Neural progenitor cell (in vitro differentiated cells): ENCODE results near the gene COL20A1. TPM values are rescaled to one million over a fixed set of nuclear protein-coding genes. Genes with fewer than 3 reads are reported as not detected.
A peak's percentile ranks its signal among the peaks of the same experiment; 100 is the strongest.

Source experiments
- DNase-seq: peaks from one replicate; pipeline ENCODE4 v3.0.0-alpha.2; 2016; ENCODE audit warnings: low spot score
- H2AFZ ChIP-seq: fragments of 200-600 bp; sonication (generic); replicated peaks from 2 replicates; pipeline ENCODE4 v1.6.1; 2016; ENCODE audit warnings: antibody characterized with exemption
- H3F3A ChIP-seq: fragments of 200-600 bp; sonication (generic); 2 replicates; pipeline ENCODE4 v1.6.1; 2016; ENCODE audit warnings: antibody characterized with exemption, low read depth
- H3K27ac ChIP-seq: fragments of 200-600 bp; sonication (generic); 2 replicates; pipeline ENCODE4 v1.5.1; 2016; ENCODE audit warnings: mild to moderate bottlenecking
- H3K27me3 ChIP-seq: fragments of 200-600 bp; sonication (generic); 2 replicates; pipeline ENCODE4 v1.6.1; 2016; ENCODE audit warnings: mild to moderate bottlenecking, moderate library complexity
- H3K36me3 ChIP-seq: fragments of 200-600 bp; sonication (generic); 2 replicates; pipeline ENCODE4 v1.5.1; 2016
- H3K4me1 ChIP-seq: fragments of 200-600 bp; sonication (generic); 2 replicates; pipeline ENCODE4 v1.6.1; 2016; ENCODE audit warnings: mixed run types
- H3K4me2 ChIP-seq: fragments of 200-600 bp; sonication (generic); 2 replicates; pipeline ENCODE4 v1.6.1; 2016
- H3K4me3 ChIP-seq: fragments of 200-600 bp; sonication (generic); 2 replicates; pipeline ENCODE4 v1.5.1; 2016
- H3K79me2 ChIP-seq: fragments of 200-600 bp; sonication (generic); 2 replicates; pipeline ENCODE4 v1.6.1; 2016; ENCODE audit warnings: low read depth
- H3K9ac ChIP-seq: fragments of 200-600 bp; sonication (generic); 2 replicates; pipeline ENCODE4 v1.6.1; 2016
- H3K9me3 ChIP-seq: fragments of 200-600 bp; sonication (generic); 2 replicates; pipeline ENCODE4 v1.5.1; 2016; ENCODE audit warnings: low read depth
- H4K20me1 ChIP-seq: fragments of 200-600 bp; sonication (generic); 2 replicates; pipeline ENCODE4 v1.6.1; 2016; ENCODE audit warnings: low read depth
- H3K27ac Mint-ChIP-seq: 3 replicates; pipeline ENCODE4 v1.8.0; 2021; ENCODE audit warnings: mixed read lengths
- H3K27me3 Mint-ChIP-seq: 2 replicates; pipeline ENCODE4 v1.8.0; 2022; ENCODE audit warnings: low read depth, mild to moderate bottlenecking, inconsistent platforms, moderate library complexity, mixed read lengths; ENCODE audit not compliant: insufficient read depth
- H3K36me3 Mint-ChIP-seq: 3 replicates; pipeline ENCODE4 v1.8.0; 2021; ENCODE audit warnings: mixed read lengths
- H3K4me1 Mint-ChIP-seq: 3 replicates; pipeline ENCODE4 v1.8.0; 2021; ENCODE audit warnings: mixed read lengths
- H3K4me3 Mint-ChIP-seq: 3 replicates; pipeline ENCODE4 v1.8.0; 2021; ENCODE audit warnings: mild to moderate bottlenecking, moderate library complexity, mixed read lengths
- H3K9me3 Mint-ChIP-seq: 3 replicates; pipeline ENCODE4 v1.8.0; 2020; ENCODE audit warnings: mixed read lengths
- CTCF ChIP-seq: fragments of 200-600 bp; sonication (generic); IDR thresholded peaks from 2 replicates; pipeline ENCODE4 v1.5.1; 2017; ENCODE audit warnings: antibody characterized with exemption, mild to moderate bottlenecking
- EZH2 ChIP-seq: fragments of 200-600 bp; sonication (generic); IDR thresholded peaks from 2 replicates; pipeline ENCODE4 v1.6.1; 2017; ENCODE audit warnings: antibody characterized with exemption, mild to moderate bottlenecking, moderate library complexity
- EZH2phosphoT487 ChIP-seq: fragments of 200-600 bp; sonication (generic); IDR thresholded peaks from 2 replicates; pipeline ENCODE4 v1.6.1; 2017; ENCODE audit warnings: antibody characterized with exemption
- total RNA-seq: library from RNA; depleted of rRNA; stranded (reverse); fragments of >200 nt; gene quantifications from 2 replicates; pipeline ENCODE4 v1.2.3, GENCODE V29; 2015; ENCODE audit warnings: low replicate concordance

The COL20A1 gene
- total RNA-seq, 1 donor from 2014 or later = 0.37 TPM

GRCh38 chr20:63331741-63332400 is 38.9 kb downstream of the COL20A1 start:
- Mint-ChIP-seq H3K27ac (peak overlapping the region; percentile 33), H3K4me1 (peaks cover 13% of the 10 kb centered on the region), H3K36me3 (peaks cover 7% of the 10 kb centered on the region), H3K9me3 (peaks cover 8% of the 10 kb centered on the region), H3K27me3 (peaks cover 10% of the 10 kb centered on the region), H3K4me3 (peak overlapping the region; percentile 48)
- Histone ChIP-seq H4K20me1 (no peaks in the 10 kb centered on the region), H3K36me3 (no peaks in the 10 kb centered on the region), H3K4me1 (no peaks in the 10 kb centered on the region), H3K27me3 (peaks cover 1% of the 10 kb centered on the region), H2AFZ (no peak overlapping the region), H3K9me3 (no peaks in the 10 kb centered on the region), H3K79me2 (no peaks in the 10 kb centered on the region), H3K27ac (no peak overlapping the region), H3K4me2 (no peak overlapping the region), H3K4me3 (no peak overlapping the region), H3K9ac (no peak overlapping the region), H3F3A (no peaks in the 10 kb centered on the region)
- no peak for DNase-seq
- no peak for TF ChIP-seq EZH2phosphoT487
- TF ChIP-seq CTCF = no peak
- TF ChIP-seq EZH2 = no peak

- peaks cover 7% of the 10 kb centered on the region for H3K36me3 Mint-ChIP-seq
- H3K4me3 Mint-ChIP-seq = no peak overlapping the region
- peaks cover 17% of the 10 kb centered on the region for H3K4me1 Mint-ChIP-seq
- no peak for TF ChIP-seq CTCF
- no peak for TF ChIP-seq EZH2phosphoT487
- no peak for TF ChIP-seq EZH2
- H3K27me3 ChIP-seq = peaks cover 9% of the 10 kb centered on the region
- H2AFZ ChIP-seq = no peak overlapping the region
- no peaks in the 10 kb centered on the region for H3K9me3 ChIP-seq
- H3K27ac Mint-ChIP-seq = no peak overlapping the region
- H3K27ac ChIP-seq = no peak overlapping the region
- DNase-seq = no peak
- no peaks in the 10 kb centered on the region for H3F3A ChIP-seq
- no peaks in the 10 kb centered on the region for H3K36me3 ChIP-seq
- no peak overlapping the region for H3K9ac ChIP-seq
- H3K79me2 ChIP-seq = no peaks in the 10 kb centered on the region
- no peaks in the 10 kb centered on the region for H4K20me1 ChIP-seq
- H3K4me3 ChIP-seq = no peak overlapping the region
- no peaks in the 10 kb centered on the region for H3K4me1 ChIP-seq
- no peak overlapping the region for H3K4me2 ChIP-seq
- peaks cover 8% of the 10 kb centered on the region for H3K9me3 Mint-ChIP-seq
- H3K27me3 Mint-ChIP-seq = peaks cover 6% of the 10 kb centered on the region
Observed at GRCh38 chr20:63332488-63333240, 39.7 kb downstream of the COL20A1 start.

DNA sequence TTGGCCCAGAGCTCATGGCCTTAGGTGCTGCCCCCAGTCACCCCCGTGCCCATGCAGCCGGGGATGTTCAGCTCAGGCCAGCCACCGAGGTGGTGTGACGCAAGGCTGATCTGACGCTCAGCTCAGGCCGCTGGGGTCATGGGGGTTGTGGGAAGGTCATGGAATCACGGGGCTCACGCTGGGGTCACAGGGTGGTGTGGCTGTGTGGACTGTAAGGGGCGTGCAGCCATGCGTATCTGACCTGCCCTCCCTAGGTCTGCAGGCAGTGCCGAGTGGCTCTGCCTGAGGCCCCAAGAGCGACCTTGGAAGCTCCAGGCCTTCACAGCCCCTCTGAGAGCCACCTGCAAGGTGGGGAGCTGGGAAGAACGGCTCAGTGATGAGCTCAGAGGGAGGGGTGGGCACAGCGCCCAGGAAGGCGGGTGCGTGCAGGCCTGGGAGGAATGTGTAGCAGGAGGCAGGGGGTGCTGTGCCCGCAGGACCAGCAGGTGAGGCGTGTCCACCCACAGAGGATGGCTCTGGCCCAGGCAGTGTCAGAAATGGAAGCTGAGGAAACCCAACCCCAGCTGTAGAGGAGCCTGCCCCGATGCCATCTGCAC is 40.4 kb downstream of the COL20A1 start:
- DNase-seq = no peak
- no peaks in the 10 kb centered on the region for H3K36me3 ChIP-seq
- H3K4me3 ChIP-seq = no peak overlapping the region
- Mint-ChIP-seq H3K4me3 (no peak overlapping the region), H3K36me3 (peaks cover 7% of the 10 kb centered on the region), H3K4me1 (peaks cover 20% of the 10 kb centered on the region), H3K9me3 (peaks cover 8% of the 10 kb centered on the region), H3K27ac (peak overlapping the region; percentile 16), H3K27me3 (peaks cover 6% of the 10 kb centered on the region)
- TF ChIP-seq EZH2 (no peak), CTCF (no peak)
- H3K79me2 ChIP-seq = no peaks in the 10 kb centered on the region
- H3K27ac ChIP-seq = no peak overlapping the region
- no peak overlapping the region for H3K4me2 ChIP-seq
- no peaks in the 10 kb centered on the region for H3K9me3 ChIP-seq
- peaks cover 16% of the 10 kb centered on the region for H3K27me3 ChIP-seq
- no peaks in the 10 kb centered on the region for H4K20me1 ChIP-seq
- H3F3A ChIP-seq = no peaks in the 10 kb centered on the region
- no peaks in the 10 kb centered on the region for H3K4me1 ChIP-seq
- H3K9ac ChIP-seq = no peak overlapping the region
- no peak overlapping the region for H2AFZ ChIP-seq
